Upper lobe of left lung (tissue), 4 donors: Measurements from ENCODE around the gene LAMC2.

ENCODE experiments used
- EP300 ChIP-seq, 4 donors: sonication (generic); formaldehyde crosslinking; IDR thresholded peaks; one replicate each; pipeline ENCODE4 v1.5.1; 2017; ENCODE audit warnings: antibody characterized with exemption in 4 of 4, control low read depth in 2 of 4
- POLR2A ChIP-seq, 4 donors: fragments of 450-650 bp; IDR thresholded peaks; one replicate each; pipeline ENCODE4 v1.5.1; 2016 to 2017; ENCODE audit warnings: antibody characterized with exemption in 4 of 4, mild to moderate bottlenecking in 2 of 4
- POLR2AphosphoS5 ChIP-seq, 2 donors: sonication (generic); formaldehyde crosslinking; IDR thresholded peaks; one replicate each; pipeline ENCODE4 v1.5.1; 2017; ENCODE audit warnings: antibody characterized with exemption in 2 of 2
- TF ChIP-seq, protein P1 (sequence below), 6 experiments: fragments of 450-650 bp in 4 of 6; fragments of 200-600 bp in 2 of 6; sonication (generic) in 2 of 6; IDR thresholded peaks; one replicate each; pipeline ENCODE4 v1.5.1; 2016 to 2019; ENCODE audit warnings: antibody characterized with exemption in 6 of 6

- TF ChIP-seq, protein P1, sequence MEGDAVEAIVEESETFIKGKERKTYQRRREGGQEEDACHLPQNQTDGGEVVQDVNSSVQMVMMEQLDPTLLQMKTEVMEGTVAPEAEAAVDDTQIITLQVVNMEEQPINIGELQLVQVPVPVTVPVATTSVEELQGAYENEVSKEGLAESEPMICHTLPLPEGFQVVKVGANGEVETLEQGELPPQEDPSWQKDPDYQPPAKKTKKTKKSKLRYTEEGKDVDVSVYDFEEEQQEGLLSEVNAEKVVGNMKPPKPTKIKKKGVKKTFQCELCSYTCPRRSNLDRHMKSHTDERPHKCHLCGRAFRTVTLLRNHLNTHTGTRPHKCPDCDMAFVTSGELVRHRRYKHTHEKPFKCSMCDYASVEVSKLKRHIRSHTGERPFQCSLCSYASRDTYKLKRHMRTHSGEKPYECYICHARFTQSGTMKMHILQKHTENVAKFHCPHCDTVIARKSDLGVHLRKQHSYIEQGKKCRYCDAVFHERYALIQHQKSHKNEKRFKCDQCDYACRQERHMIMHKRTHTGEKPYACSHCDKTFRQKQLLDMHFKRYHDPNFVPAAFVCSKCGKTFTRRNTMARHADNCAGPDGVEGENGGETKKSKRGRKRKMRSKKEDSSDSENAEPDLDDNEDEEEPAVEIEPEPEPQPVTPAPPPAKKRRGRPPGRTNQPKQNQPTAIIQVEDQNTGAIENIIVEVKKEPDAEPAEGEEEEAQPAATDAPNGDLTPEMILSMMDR (IDR thresholded peaks at IDR 0.05) = peak; percentile 30 to 64 (median 54)
- no peak for TF ChIP-seq POLR2A (IDR thresholded peaks at IDR 0.05)
- peak in 1 of 2 donors; percentile 45 for TF ChIP-seq POLR2AphosphoS5 (IDR thresholded peaks at IDR 0.05)
- peak in 1 of 4 donors; percentile 22 for TF ChIP-seq EP300 (IDR thresholded peaks at IDR 0.05)
Measured at GRCh38 chr1:183234660-183235476, 48.8 kb downstream of the LAMC2 start.
